H1 (cell line): ENCODE results near the gene DGCR8. TPM values are rescaled to one million over a fixed set of nuclear protein-coding genes. Genes with fewer than 3 reads are reported as not detected.
A peak's percentile ranks its signal among the peaks of the same experiment; 100 is the strongest.

ENCODE experiments used
- BACH1 ChIP-seq: IDR thresholded peaks from 2 replicates; pipeline ENCODE4 v1.6.1; 2012; ENCODE audit warnings: low read length, improper control_type of control experiment
- EP300 ChIP-seq, 2 experiments: IDR thresholded peaks; 1 replicate in 1 of 2; 2 replicates in 1 of 2; pipeline ENCODE4 v1.6.1; 2011 to 2012; ENCODE audit warnings: low read depth in 2 of 2, low read length in 2 of 2, mild to moderate bottlenecking in 2 of 2, borderline replicate concordance in 1 of 2, inconsistent platforms in 1 of 2, moderate library complexity in 1 of 2
- GTF2F1 ChIP-seq: IDR thresholded peaks from 2 replicates; pipeline ENCODE4 v1.6.1; 2012; ENCODE audit warnings: low read depth, low read length, improper control_type of control experiment, borderline replicate concordance
- HDAC6 ChIP-seq: IDR thresholded peaks from one replicate; pipeline ENCODE4 v1.7.1; 2012; ENCODE audit warnings: low read depth, mild to moderate bottlenecking, inconsistent platforms, low read length, moderate library complexity
- POLR2A ChIP-seq, 2 experiments: IDR thresholded peaks; 1 replicate in 1 of 2; 2 replicates in 1 of 2; pipeline ENCODE4 v1.6.1; 2011; ENCODE audit warnings: low read depth in 2 of 2, low read length in 2 of 2, mild to moderate bottlenecking in 2 of 2; ENCODE audit errors: control extremely low read depth in 1 of 2
- POLR2AphosphoS5 ChIP-seq: IDR thresholded peaks from 2 replicates; pipeline ENCODE4 v1.6.1; 2011; ENCODE audit warnings: low read depth, low read length
- SIN3A ChIP-seq, 2 experiments: IDR thresholded peaks in 1 of 2; conservative IDR thresholded peaks in 1 of 2; 2 replicates each; pipeline ENCODE4 v1.6.1; 2011 to 2012; ENCODE audit warnings: low read length in 2 of 2, improper control_type of control experiment in 1 of 2, low read depth in 1 of 2, mild to moderate bottlenecking in 1 of 2
- SIRT6 ChIP-seq: IDR thresholded peaks from one replicate; pipeline ENCODE4 v1.7.1; 2012; ENCODE audit warnings: low read length, inconsistent platforms
- polyA plus RNA-seq, 7 experiments: library from polyadenylated mRNA; depleted of rRNA in 3 of 7; stranded (reverse) in 5 of 7; unstranded in 2 of 7; fragments of >200 nt in 5 of 7; fragments of 200-250 nt in 2 of 7; gene quantifications; 1 replicate in 5 of 7; 2 replicates in 1 of 7; 4 replicates in 1 of 7; pipeline versions ENCODE4 v1.2.1 to v1.2.3, GENCODE V29; 2011 to 2013; ENCODE audit warnings: missing spikeins in 2 of 7, mixed read lengths in 2 of 7
- total RNA-seq: library from RNA; stranded (reverse); fragmentation: NEBNext Ultra II Directional; extraction: Animal tissue kit (Norgen Biotek cat#: 25700); gene quantifications from 2 replicates; pipeline ENCODE4 v1.2.1, GENCODE V29; 2021
- TF ChIP-seq, protein P1 (sequence below): fragments of 300-600 bp; sonication (generic); IDR thresholded peaks from 2 replicates; pipeline ENCODE4 v1.7.1; 2012; ENCODE audit warnings: low read length, moderate library complexity, mild to moderate bottlenecking, inconsistent platforms; ENCODE audit not compliant: insufficient replicate concordance

Gene DGCR8
- total and polyA plus RNA-seq, 2 of the 8 experiments (the other 6 are each of a cell fraction or from before 2014, with no cell fraction given), result 23.7 to 43.7 TPM

GRCh38 chr22:20109411-20110358 is 29.6 kb downstream of the DGCR8 start (continued):
- TF ChIP-seq, protein P1, sequence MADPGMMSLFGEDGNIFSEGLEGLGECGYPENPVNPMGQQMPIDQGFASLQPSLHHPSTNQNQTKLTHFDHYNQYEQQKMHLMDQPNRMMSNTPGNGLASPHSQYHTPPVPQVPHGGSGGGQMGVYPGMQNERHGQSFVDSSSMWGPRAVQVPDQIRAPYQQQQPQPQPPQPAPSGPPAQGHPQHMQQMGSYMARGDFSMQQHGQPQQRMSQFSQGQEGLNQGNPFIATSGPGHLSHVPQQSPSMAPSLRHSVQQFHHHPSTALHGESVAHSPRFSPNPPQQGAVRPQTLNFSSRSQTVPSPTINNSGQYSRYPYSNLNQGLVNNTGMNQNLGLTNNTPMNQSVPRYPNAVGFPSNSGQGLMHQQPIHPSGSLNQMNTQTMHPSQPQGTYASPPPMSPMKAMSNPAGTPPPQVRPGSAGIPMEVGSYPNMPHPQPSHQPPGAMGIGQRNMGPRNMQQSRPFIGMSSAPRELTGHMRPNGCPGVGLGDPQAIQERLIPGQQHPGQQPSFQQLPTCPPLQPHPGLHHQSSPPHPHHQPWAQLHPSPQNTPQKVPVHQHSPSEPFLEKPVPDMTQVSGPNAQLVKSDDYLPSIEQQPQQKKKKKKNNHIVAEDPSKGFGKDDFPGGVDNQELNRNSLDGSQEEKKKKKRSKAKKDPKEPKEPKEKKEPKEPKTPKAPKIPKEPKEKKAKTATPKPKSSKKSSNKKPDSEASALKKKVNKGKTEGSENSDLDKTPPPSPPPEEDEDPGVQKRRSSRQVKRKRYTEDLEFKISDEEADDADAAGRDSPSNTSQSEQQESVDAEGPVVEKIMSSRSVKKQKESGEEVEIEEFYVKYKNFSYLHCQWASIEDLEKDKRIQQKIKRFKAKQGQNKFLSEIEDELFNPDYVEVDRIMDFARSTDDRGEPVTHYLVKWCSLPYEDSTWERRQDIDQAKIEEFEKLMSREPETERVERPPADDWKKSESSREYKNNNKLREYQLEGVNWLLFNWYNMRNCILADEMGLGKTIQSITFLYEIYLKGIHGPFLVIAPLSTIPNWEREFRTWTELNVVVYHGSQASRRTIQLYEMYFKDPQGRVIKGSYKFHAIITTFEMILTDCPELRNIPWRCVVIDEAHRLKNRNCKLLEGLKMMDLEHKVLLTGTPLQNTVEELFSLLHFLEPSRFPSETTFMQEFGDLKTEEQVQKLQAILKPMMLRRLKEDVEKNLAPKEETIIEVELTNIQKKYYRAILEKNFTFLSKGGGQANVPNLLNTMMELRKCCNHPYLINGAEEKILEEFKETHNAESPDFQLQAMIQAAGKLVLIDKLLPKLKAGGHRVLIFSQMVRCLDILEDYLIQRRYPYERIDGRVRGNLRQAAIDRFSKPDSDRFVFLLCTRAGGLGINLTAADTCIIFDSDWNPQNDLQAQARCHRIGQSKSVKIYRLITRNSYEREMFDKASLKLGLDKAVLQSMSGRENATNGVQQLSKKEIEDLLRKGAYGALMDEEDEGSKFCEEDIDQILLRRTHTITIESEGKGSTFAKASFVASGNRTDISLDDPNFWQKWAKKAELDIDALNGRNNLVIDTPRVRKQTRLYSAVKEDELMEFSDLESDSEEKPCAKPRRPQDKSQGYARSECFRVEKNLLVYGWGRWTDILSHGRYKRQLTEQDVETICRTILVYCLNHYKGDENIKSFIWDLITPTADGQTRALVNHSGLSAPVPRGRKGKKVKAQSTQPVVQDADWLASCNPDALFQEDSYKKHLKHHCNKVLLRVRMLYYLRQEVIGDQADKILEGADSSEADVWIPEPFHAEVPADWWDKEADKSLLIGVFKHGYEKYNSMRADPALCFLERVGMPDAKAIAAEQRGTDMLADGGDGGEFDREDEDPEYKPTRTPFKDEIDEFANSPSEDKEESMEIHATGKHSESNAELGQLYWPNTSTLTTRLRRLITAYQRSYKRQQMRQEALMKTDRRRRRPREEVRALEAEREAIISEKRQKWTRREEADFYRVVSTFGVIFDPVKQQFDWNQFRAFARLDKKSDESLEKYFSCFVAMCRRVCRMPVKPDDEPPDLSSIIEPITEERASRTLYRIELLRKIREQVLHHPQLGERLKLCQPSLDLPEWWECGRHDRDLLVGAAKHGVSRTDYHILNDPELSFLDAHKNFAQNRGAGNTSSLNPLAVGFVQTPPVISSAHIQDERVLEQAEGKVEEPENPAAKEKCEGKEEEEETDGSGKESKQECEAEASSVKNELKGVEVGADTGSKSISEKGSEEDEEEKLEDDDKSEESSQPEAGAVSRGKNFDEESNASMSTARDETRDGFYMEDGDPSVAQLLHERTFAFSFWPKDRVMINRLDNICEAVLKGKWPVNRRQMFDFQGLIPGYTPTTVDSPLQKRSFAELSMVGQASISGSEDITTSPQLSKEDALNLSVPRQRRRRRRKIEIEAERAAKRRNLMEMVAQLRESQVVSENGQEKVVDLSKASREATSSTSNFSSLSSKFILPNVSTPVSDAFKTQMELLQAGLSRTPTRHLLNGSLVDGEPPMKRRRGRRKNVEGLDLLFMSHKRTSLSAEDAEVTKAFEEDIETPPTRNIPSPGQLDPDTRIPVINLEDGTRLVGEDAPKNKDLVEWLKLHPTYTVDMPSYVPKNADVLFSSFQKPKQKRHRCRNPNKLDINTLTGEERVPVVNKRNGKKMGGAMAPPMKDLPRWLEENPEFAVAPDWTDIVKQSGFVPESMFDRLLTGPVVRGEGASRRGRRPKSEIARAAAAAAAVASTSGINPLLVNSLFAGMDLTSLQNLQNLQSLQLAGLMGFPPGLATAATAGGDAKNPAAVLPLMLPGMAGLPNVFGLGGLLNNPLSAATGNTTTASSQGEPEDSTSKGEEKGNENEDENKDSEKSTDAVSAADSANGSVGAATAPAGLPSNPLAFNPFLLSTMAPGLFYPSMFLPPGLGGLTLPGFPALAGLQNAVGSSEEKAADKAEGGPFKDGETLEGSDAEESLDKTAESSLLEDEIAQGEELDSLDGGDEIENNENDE, result no peak
- TF ChIP-seq HDAC6, result no peak
- TF ChIP-seq GTF2F1, result no peak
- no peak for TF ChIP-seq SIRT6
- no peak for TF ChIP-seq SIN3A (conservative IDR thresholded peaks at IDR 0.05 in 1 of 2, IDR thresholded peaks at IDR 0.05 in 1 of 2; ENCODE audit: low read depth in 1 of 2, low read length in 2 of 2)
- peak; percentile 45 to 66; a peak in 2 of 3 replicates for TF ChIP-seq POLR2A (IDR thresholded peaks at IDR 0.05; ENCODE audit: control extremely low read depth in 1 of 2, low read depth in 2 of 2, low read length in 2 of 2)
- TF ChIP-seq EP300 (IDR thresholded peaks at IDR 0.05; ENCODE audit: borderline replicate concordance in 1 of 2, low read depth in 2 of 2, low read length in 2 of 2), result no peak
- TF ChIP-seq BACH1, result no peak
- TF ChIP-seq POLR2AphosphoS5, result peak; percentile 57
